Mucosa of descending colon (tissue), 3 donors: Measurements from ENCODE around the gene FAF1. TPM values are rescaled to one million over a fixed set of nuclear protein-coding genes. Genes with fewer than 3 reads are reported as not detected.

Source experiments
- ATAC-seq: fragments of 200-7000 bp; cut with Tn5 transposase; one replicate; pipeline ENCODE4 v1.9.1; 2020; ENCODE audit warnings: mild to moderate bottlenecking, moderate library complexity
- DNase-seq, 3 donors: peaks; one replicate each; pipeline ENCODE4 v3.0.0-alpha.2; 2020
- H3K36me3 ChIP-seq: fragments of 200-600 bp; one replicate; pipeline ENCODE4 v1.8.0; 2021; ENCODE audit warnings: low read depth, mild to moderate bottlenecking
- H3K4me1 ChIP-seq: fragments of 200-600 bp; one replicate; pipeline ENCODE4 v1.8.0; 2021; ENCODE audit warnings: low read depth, mild to moderate bottlenecking
- H3K4me3 ChIP-seq: fragments of 200-600 bp; one replicate; pipeline ENCODE4 v1.8.0; 2021; ENCODE audit warnings: mild to moderate bottlenecking
- H3K9me3 ChIP-seq: fragments of 200-600 bp; one replicate; pipeline ENCODE4 v1.8.0; 2021; ENCODE audit warnings: mild to moderate bottlenecking
- intact Hi-C, 2 donors: fragments of 100-400 bp; cut with DNase I in 1 of 2; cut with micrococcal nuclease in 1 of 2; formaldehyde crosslinking; loops; one replicate each; pipeline versions ENCODE4 v1.11.0 to v1.11.1; 2022; cut with DNase I, micrococcal nuclease
- total RNA-seq, 3 donors: library from RNA; stranded (reverse); fragmentation: NEBNext Ultra II Directional in 2 of 3; extraction: Animal tissue kit (Norgen Biotek cat#: 25700) in 2 of 3; gene quantifications; one replicate each; pipeline versions ENCODE4 v1.2.1 to v1.2.4, GENCODE V29; 2021 to 2023
- TF ChIP-seq, protein P1 (sequence below): fragments of 200-600 bp; IDR thresholded peaks from one replicate; pipeline ENCODE4 v1.8.0; 2022; ENCODE audit warnings: antibody characterized with exemption, mild to moderate bottlenecking
- donor health status: DM: no; HTN: no; CAD: no; lungs with moderate emphysema.
- donor health status: DM: no; HTN: no; CAD: no.
- donor health status: DM: no; HTN: yes; CAD: no.

Gene FAF1
- total RNA-seq, 3 donors from 2014 or later: 48.6 to 70.9 (median 57.7) TPM

DNA sequence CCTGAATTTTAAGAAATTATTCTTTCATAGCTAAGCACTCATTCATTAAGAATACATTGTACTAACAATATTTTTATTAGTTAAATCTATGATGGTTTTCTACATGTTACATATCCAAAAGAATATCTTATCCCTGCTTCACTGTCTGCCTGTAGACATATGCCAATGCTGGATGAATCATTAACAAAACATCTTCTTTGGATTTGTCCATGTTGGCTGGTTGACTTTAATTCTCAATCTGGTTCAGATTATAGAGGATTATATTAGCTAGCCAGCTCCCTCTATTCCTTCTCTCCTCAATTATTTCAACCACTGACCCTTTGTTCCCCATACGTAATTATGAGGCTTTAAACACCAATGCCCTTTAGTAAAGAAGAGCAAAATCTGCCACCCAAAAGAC lies 398.0 kb downstream of the FAF1 start:
- intact Hi-C loops: no loop called here
- Histone ChIP-seq H3K4me1 (no peaks in the 10 kb centered on the region), H3K4me3 (no peak overlapping the region), H3K36me3 (peaks cover 4% of the 10 kb centered on the region), H3K9me3 (no peaks in the 10 kb centered on the region)
- DNase-seq (no peak), ATAC-seq (no peak)
- TF ChIP-seq, protein P1, sequence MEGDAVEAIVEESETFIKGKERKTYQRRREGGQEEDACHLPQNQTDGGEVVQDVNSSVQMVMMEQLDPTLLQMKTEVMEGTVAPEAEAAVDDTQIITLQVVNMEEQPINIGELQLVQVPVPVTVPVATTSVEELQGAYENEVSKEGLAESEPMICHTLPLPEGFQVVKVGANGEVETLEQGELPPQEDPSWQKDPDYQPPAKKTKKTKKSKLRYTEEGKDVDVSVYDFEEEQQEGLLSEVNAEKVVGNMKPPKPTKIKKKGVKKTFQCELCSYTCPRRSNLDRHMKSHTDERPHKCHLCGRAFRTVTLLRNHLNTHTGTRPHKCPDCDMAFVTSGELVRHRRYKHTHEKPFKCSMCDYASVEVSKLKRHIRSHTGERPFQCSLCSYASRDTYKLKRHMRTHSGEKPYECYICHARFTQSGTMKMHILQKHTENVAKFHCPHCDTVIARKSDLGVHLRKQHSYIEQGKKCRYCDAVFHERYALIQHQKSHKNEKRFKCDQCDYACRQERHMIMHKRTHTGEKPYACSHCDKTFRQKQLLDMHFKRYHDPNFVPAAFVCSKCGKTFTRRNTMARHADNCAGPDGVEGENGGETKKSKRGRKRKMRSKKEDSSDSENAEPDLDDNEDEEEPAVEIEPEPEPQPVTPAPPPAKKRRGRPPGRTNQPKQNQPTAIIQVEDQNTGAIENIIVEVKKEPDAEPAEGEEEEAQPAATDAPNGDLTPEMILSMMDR: no peak

- intact Hi-C loops: no loop called here
- no peak overlapping the region for H3K4me3 ChIP-seq
- DNase-seq (no peak), ATAC-seq (no peak)
- no peaks in the 10 kb centered on the region for H3K4me1 ChIP-seq
- H3K9me3 ChIP-seq: no peaks in the 10 kb centered on the region
- TF ChIP-seq, protein P1: no peak
- H3K36me3 ChIP-seq: peaks cover 4% of the 10 kb centered on the region
Observed at GRCh38 chr1:50559421-50559820, 400.6 kb downstream of the FAF1 start.

GRCh38 chr1:50553921-50554320 lies 406.1 kb downstream of the FAF1 start:
- DNase-seq: no peak
- intact Hi-C loops: no loop called here
- no peak for ATAC-seq
- H3K4me1 ChIP-seq: no peaks in the 10 kb centered on the region
- H3K4me3 ChIP-seq: no peak overlapping the region
- H3K36me3 ChIP-seq: no peaks in the 10 kb centered on the region
- H3K9me3 ChIP-seq: no peaks in the 10 kb centered on the region
- TF ChIP-seq, protein P1: no peak

DNA sequence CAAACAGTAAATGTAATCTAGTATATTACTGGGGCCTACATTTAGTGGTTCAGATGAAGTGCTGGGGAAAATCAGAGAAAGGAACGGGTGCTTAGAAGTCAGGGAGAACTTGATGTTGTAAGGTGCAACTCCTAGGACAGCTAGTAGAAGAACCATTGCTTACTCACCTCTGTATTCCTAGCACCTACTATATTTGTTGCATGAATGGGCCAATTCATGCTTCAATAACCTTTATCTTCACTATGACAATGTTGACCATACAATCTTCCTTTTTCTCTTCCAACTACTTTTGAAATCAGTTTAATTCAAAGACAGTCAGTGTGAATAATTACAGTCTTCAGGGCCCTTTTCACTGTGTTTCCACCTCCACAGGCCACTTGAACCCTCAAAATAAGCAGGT lies 411.8 kb downstream of the FAF1 start:
- Histone ChIP-seq H3K4me1 (no peaks in the 10 kb centered on the region), H3K9me3 (no peaks in the 10 kb centered on the region), H3K36me3 (no peaks in the 10 kb centered on the region), H3K4me3 (no peak overlapping the region)
- TF ChIP-seq, protein P1: no peak
- DNase-seq (no peak), ATAC-seq (no peak)
- intact Hi-C loops: no loop called here

GRCh38 chr1:50542362-50542761 lies 417.7 kb downstream of the FAF1 start:
- intact Hi-C loops: no loop called here
- Histone ChIP-seq H3K36me3 (no peaks in the 10 kb centered on the region), H3K4me1 (no peaks in the 10 kb centered on the region), H3K9me3 (no peaks in the 10 kb centered on the region), H3K4me3 (no peak overlapping the region)
- DNase-seq (no peak), ATAC-seq (no peak)
- TF ChIP-seq, protein P1: no peak

DNA sequence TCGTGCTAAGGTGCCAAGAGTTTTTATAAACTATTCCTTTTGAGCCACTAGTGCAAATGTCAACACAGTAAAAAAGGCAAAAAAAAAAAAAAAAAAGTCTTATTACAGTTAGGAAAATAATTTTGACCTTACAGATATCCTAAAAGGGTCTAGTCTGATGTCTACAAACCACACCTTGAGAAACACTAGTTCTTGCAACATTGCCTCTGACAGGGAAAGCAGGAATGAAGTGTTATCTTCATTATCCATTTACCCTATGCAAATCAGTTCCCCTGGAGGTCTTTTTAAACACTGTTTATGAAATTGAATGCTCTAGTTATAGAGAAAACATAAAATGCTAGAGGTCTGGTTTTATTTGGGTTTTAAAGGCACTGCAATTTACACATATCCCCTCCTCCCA lies 421.6 kb downstream of the FAF1 start:
- no peak overlapping the region for H3K4me3 ChIP-seq
- intact Hi-C loops: no loop called here
- H3K9me3 ChIP-seq: no peaks in the 10 kb centered on the region
- no peaks in the 10 kb centered on the region for H3K4me1 ChIP-seq
- no peak for DNase-seq
- ATAC-seq: no peak
- H3K36me3 ChIP-seq: no peaks in the 10 kb centered on the region
- TF ChIP-seq, protein P1: no peak
